ENCODE results near the gene CHRNE.
"Not testable (repeated sequence)": the region's sequence is repeated elsewhere in the genome, so short reads cannot be mapped to it uniquely, and the experiment has no call there.

CHRNE gene

DNA sequence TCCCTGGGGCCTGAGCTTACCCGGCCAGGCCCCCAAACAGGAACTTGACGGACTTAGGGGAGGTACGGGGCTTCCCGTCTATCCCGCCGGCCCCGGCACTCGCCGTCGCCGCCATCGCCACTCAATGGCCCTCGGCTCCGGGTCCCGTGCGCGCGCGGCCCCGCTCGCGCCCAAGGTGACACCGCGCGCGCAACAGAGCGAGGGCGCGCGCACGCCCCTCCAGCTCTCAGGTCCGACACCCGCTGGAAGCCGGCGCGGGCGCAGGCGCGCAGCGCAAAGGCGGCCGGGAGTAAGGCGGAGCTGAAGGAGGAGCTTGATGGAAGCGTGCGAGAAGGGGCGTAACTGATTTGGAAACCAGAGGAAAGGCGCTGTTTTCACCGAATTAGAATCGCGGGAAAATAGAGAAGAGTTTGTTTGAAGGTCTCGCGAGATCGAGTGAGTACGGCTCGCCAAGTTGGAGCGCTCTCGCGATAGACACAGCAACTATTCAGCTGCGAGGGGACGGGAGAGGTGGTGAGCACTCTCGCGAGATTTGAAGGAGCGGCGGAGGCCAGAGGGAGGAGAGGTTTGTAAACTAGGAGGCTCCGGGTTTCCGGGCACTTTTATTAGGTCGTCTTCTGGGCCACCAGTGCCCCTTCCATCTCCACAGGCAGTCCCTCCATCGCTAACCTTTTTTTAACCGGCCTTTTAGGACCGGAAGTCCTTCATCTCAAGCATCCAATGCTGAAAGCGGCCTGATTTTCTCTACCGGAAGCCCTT is 37.1 kb upstream of the CHRNE start, which contains the start of the genes RNF167 and SLC25A11:
Gene RNF167, plus strand, starts transcription at position 473 of the 759 bp plus-strand sequence. CDS start 642 bp downstream, outside the sequence.
Gene SLC25A11, minus strand, starts transcription at position 251 of the 759 bp plus-strand sequence. Its CDS starts 136 bp downstream, at position 115.
- peak; percentile 98 for DNase-seq (ENCODE audit: low spot score)

- no peak for DNase-seq (ENCODE audit: low spot score)
These were observed 36.6 kb upstream of the CHRNE start for GRCh38 chr17:4939546-4939795.

DNA sequence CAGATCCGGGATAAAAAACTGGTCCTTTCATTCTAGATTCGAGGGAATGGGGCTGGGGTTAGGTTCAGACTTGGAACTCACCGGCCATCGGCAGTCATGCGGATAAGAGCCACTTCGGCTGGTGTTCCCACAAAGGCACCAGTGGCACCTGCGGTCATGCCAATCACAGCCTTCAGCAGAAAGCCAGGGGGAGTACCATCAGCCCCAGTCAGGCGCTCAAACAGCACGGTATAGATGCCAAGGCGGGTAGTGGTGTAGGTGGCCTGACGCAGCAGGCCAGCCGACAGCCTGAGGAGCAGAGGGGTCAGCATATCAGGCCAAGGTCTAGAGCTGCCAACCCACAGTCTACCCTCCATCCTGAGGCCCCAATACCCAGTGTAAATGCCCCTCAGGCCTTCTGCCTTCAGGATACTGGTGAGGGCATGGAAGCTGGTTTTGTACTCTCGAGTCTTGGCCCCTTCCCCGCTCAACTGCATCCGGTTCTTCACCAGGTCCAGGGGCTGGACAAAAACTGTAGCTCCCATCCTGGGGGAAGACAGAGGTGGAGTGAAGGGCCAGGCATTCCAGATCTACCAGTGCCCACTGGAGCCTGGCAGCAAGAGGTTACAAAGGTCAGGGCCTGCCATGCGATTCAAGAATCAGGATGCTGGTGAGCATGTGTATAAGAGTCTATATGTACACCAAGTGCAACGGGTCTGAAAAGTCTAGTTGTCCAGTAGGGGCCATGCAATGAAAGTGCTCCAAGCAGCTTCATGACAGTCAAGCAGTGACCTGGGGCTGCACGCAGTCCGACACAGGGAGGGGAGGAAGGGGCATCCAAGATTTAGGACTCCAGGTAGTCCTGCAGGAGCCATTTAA is 36.0 kb upstream of the CHRNE start:
- peak; percentile 20 for DNase-seq (ENCODE audit: low spot score)

DNA sequence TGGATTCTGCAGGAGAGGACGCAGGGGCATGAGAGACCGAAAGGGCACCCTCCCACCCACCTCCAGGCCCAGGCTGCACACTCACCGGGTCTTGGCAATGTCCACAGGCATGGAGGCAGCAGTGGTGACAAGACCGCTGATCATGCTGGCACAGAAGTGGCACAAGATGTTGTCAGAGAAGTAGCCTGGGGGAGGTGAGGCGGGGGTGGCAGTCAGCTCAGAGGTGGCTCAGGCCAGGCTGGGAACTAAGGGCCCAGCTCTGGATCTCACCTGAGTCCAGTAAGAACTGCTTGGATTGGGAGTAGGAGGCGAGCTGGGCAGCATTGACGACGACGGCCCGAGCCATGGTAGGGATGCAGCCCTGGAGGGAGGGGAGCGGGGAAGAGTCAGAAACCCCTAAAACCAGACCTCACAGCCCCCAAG is 35.2 kb upstream of the CHRNE start:
- no peak for DNase-seq (ENCODE audit: low spot score)

GRCh38 chr17:4937553-4937952 is 34.7 kb upstream of the CHRNE start:
- no peak for DNase-seq (ENCODE audit: low spot score)

DNA sequence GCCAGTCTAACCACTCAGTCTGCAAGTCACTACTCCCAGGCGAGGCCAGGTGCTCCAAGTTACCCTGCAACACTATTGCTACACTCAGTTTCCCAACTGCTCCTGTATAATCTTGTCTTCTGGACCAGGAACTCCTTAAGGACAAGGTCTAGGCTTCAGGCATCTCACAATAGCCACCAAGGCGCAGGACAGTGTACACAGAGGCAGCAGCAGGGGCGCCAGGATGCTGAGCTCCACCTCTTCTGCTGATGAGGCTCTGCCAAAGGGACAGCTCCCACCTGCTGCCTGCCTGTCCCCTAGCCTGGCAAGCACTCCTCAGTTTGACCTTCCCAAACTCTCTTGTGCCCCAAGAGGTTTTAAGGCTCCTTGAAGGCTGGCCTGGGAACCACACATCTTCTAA is 33.5 kb upstream of the CHRNE start:
- DNase-seq (ENCODE audit: low spot score), result no peak

- DNase-seq (ENCODE audit: low spot score), result no peak
These were observed 32.8 kb upstream of the CHRNE start for GRCh38 chr17:4935650-4936049.

- no peak for DNase-seq (ENCODE audit: low spot score)
These were observed 31.5 kb upstream of the CHRNE start for GRCh38 chr17:4934173-4934979.

DNA sequence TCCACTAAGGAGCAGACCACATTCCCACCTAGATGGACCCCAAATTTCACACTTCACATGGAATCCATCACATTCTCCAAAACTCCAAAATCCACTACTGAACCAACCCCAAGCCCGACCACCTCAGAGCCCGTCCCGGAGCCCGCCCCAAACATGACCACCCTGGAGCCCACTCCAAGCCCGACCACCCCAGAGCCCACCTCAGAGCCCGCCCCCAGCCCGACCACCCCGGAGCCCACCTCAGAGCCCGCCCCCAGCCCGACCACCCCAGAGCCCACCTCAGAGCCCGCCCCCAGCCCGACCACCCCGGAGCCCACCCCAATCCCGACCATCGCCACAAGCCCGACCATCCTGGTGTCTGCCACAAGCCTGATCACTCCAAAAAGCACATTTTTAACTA is 30.7 kb upstream of the CHRNE start:
- DNase-seq (ENCODE audit: low spot score), result no peak

GRCh38 chr17:4932756-4933155 is 29.9 kb upstream of the CHRNE start:
- DNase-seq (ENCODE audit: low spot score), result no peak

- no peak for DNase-seq (ENCODE audit: low spot score)
These were observed 29.1 kb upstream of the CHRNE start, which contains the start of gene GP1BA for GRCh38 chr17:4931963-4932362. Gene GP1BA (plus strand): TSS chr17:4932277. CDS start chr17:4932605, 328 bp downstream.

DNA sequence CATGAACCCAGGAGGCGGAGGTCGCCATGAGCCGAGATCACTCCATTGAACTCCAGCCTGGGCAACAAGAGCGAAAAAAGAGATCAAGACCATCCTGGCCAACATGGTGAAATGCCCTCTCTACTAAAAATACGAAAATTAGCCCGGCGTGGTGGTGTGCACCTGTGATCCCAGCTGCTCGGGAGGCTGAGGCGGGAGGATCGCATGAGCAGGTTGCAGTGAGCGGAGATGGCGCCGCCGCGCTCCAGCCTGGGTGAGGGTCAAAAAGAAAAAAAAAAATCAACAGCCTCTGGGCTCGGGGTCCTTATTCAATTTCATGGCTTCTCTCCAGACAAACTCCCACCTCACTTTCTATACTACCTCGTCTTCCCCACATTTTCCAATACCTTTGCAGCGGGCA is 26.0 kb upstream of the CHRNE start:
- no peak for DNase-seq (ENCODE audit: low spot score)

GRCh38 chr17:4926577-4927335 is 23.9 kb upstream of the CHRNE start:
- not testable (repeated sequence) for DNase-seq (ENCODE audit: low spot score)

DNA sequence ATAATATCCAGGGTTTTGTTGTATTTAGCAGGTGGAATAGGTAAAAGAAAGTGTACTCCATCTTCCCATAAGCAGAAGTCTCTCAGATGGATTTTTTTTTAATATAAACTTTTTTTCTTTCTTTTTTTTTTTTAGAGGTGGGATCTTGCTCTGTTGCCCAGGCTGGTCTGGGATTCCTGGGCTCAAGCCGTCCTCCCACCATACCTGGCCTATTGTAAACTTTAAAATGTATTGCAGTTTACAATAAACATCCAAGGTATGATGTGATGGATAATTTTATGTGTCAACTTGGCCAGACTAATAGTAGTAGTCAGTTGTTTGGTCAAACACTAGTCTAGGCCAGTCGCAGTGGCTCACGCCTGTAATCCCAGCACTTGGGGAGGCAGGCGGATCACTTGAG is 18.4 kb upstream of the CHRNE start:
- no peak for DNase-seq (ENCODE audit: low spot score)

GRCh38 chr17:4920351-4921048 is 17.6 kb upstream of the CHRNE start:
- DNase-seq (ENCODE audit: low spot score), result no peak

DNA sequence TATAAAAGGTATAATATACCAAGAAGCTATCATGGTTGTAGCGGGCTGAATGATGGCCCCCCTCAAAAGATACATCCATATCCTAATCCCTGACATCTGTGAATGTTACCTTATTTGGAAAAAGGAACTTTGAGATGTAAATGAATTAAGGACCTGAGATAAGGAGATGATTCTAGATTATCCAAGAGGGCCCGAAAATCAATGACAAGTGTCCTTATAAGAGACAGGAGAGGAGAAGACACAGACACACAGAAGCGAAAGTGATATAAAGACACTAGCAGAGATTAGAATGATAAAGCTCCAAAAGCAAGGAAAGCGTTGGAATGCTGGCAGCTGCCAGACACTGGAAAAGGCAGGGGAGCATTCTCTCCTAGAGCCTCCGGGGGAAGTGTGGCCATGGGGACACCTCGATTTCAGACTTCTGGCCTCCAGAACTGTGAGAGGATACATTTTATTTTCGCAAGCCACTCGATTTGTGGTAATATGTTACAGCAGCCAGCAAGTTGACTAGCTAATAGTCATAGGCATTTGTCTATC is 16.7 kb upstream of the CHRNE start:
- DNase-seq (ENCODE audit: low spot score), result no peak

GRCh38 chr17:4914551-4914950 is 11.7 kb upstream of the CHRNE start:
- not testable (repeated sequence) for DNase-seq (ENCODE audit: low spot score)

DNA sequence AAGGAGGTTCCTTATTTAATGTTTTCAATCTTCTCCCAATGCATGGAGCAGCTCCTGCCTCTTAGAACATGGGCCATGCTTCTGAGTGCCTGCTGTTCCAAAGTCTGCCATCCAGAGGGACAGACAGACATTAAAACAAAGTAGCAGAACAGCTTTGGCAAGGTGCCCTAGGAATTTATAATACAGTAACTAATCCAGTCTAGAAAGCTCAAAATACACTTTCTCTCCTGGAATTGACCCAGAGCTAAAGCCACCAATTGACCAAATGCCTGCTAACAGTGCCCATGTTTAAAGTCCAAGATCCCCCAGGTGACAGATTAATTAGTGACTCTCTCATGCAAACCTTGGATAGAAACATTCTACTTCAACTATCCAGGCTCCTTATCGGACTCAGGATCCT is 11.1 kb upstream of the CHRNE start:
- DNase-seq (ENCODE audit: low spot score), result no peak

GRCh38 chr17:4908711-4909496 is 6.0 kb upstream of the CHRNE start:
- peak; percentile 79 for DNase-seq (ENCODE audit: low spot score)

DNA sequence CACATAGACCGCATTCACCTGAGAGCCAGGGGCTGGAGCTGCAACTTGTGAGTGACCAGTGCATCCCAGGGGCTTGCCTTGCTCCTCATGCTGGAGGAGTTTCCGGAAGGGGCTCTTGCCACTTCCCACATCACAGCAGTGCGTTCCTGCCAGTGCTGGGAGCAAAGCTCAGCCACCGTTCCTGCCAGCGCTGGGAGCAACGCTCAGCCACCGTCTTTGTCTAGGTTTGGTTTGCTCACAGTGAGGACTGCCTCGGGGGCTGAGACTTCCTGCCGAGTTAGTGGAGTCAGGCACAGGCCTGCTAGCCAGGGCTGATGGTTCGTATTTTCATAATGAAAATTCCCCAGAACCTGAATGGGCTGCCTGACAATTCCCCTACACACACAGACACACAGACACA is 5.4 kb upstream of the CHRNE start:
- DNase-seq (ENCODE audit: low spot score), result no peak
